HUES48 (cell line): ENCODE results near the gene PCDHGA3.
"Not testable (repeated sequence)": the region's sequence is repeated elsewhere in the genome, so short reads cannot be mapped to it uniquely, and the experiment has no call there.

Experiments used
- H3K27ac ChIP-seq: one replicate; pipeline ENCODE4 v1.7.0; 2013; ENCODE audit warnings: low read depth, low read length, inconsistent platforms
- H3K27me3 ChIP-seq: 2 replicates; pipeline ENCODE4 v1.6.1; 2013; ENCODE audit warnings: mild to moderate bottlenecking, low read length; ENCODE audit not compliant: control insufficient read depth, insufficient read depth
- H3K36me3 ChIP-seq: 2 replicates; pipeline ENCODE4 v1.6.1; 2013; ENCODE audit warnings: low read length; ENCODE audit not compliant: control insufficient read depth, insufficient read depth
- H3K4me1 ChIP-seq: 2 replicates; pipeline ENCODE4 v1.6.1; 2013; ENCODE audit warnings: mild to moderate bottlenecking, low read length; ENCODE audit not compliant: control insufficient read depth, insufficient read depth
- H3K4me3 ChIP-seq: 2 replicates; pipeline ENCODE4 v1.5.1; 2013; ENCODE audit warnings: mild to moderate bottlenecking, low read depth, low read length
- H3K9ac ChIP-seq: 2 replicates; pipeline ENCODE4 v1.6.1; 2013; ENCODE audit warnings: mild to moderate bottlenecking, low read depth, low read length, moderate library complexity
- H3K9me3 ChIP-seq: 2 replicates; pipeline ENCODE4 v1.6.1; 2013; ENCODE audit warnings: low read length; ENCODE audit not compliant: control insufficient read depth, insufficient read depth

PCDHGA3 gene

GRCh38 chr5:141384471-141385267 lies 41.0 kb downstream of the PCDHGA3 start:
- H3K27me3 ChIP-seq: 0 out of 2 replicates have a peak, but pooled peaks cover 4% of the 10 kb centered on the region
- no peak overlapping the region for H3K4me3 ChIP-seq
- no peaks in the 10 kb centered on the region for H3K4me1 ChIP-seq
- no peak overlapping the region for H3K9ac ChIP-seq
- H3K9me3 ChIP-seq: peaks cover 59% of the 10 kb centered on the region
- H3K27ac ChIP-seq: no peak overlapping the region
- H3K36me3 ChIP-seq: no peaks in the 10 kb centered on the region

GRCh38 chr5:141387557-141388311 lies 44.1 kb downstream of the PCDHGA3 start, which contains the start of gene PCDHGB4:
PCDHGB4 (plus strand) TSS chr5:141387698; CDS start chr5:141387885, 187 bp downstream.
- H3K27me3 ChIP-seq, H3K27ac ChIP-seq, H3K9ac ChIP-seq, H3K4me1 ChIP-seq, H3K36me3 ChIP-seq: not testable (repeated sequence)
- Histone ChIP-seq H3K9me3 (peaks cover 79% of the 10 kb centered on the region), H3K4me3 (peak within 1 kb of the TSS; percentile 63)

- H3K4me3 ChIP-seq: peak overlapping the region; percentile 40; the same call in 1 of the 2 replicates
- no peak overlapping the region for H3K9ac ChIP-seq
- H3K4me1 ChIP-seq: no peaks in the 10 kb centered on the region
- 0 out of 2 replicates have a peak, but pooled peaks cover 4% of the 10 kb centered on the region for H3K27me3 ChIP-seq
- peaks cover 5% of the 10 kb centered on the region; the same call in 1 of the 2 replicates for H3K36me3 ChIP-seq
- no peak overlapping the region for H3K27ac ChIP-seq
- peaks cover 79% of the 10 kb centered on the region for H3K9me3 ChIP-seq
Observed at GRCh38 chr5:141388661-141389060, 45.0 kb downstream of the PCDHGA3 start.

GRCh38 chr5:141389153-141390042 lies 45.8 kb downstream of the PCDHGA3 start:
- Histone ChIP-seq H3K4me1 (no peaks in the 10 kb centered on the region), H3K4me3 (no peak overlapping the region), H3K27ac (no peak overlapping the region), H3K36me3 (peaks cover 5% of the 10 kb centered on the region; the same call in 1 of the 2 replicates), H3K27me3 (0 out of 2 replicates have a peak, but pooled peaks cover 4% of the 10 kb centered on the region), H3K9me3 (peaks cover 78% of the 10 kb centered on the region), H3K9ac (no peak overlapping the region)

GRCh38 chr5:141392429-141393198 lies 49.0 kb downstream of the PCDHGA3 start, which contains the start of gene PCDHGA8:
PCDHGA8 (plus strand) TSS chr5:141392633; CDS start chr5:141392814, 181 bp downstream.
- Histone ChIP-seq H3K36me3 (peaks cover 5% of the 10 kb centered on the region; the same call in 1 of the 2 replicates), H3K9me3 (peaks cover 83% of the 10 kb centered on the region), H3K4me3 (no peak within 1 kb of the TSS)

GRCh38 chr5:141393267-141393666 lies 49.6 kb downstream of the PCDHGA3 start:
- Histone ChIP-seq H3K27ac (no peak overlapping the region), H3K9ac (no peak overlapping the region), H3K36me3 (peaks cover 5% of the 10 kb centered on the region; the same call in 1 of the 2 replicates), H3K4me1 (no peaks in the 10 kb centered on the region), H3K27me3 (0 out of 2 replicates have a peak, but pooled peaks cover 3% of the 10 kb centered on the region), H3K4me3 (no peak overlapping the region), H3K9me3 (peaks cover 81% of the 10 kb centered on the region)

More at GRCh38 chr5:141392429-141393198, 49.0 kb downstream of the PCDHGA3 start, which contains the start of gene PCDHGA8:
- Histone ChIP-seq H3K27ac (no peak within 1 kb of the TSS), H3K4me1 (no peaks in the 10 kb centered on the region), H3K9ac (no peak within 1 kb of the TSS), H3K27me3 (0 out of 2 replicates have a peak, but pooled peaks cover 4% of the 10 kb centered on the region)

GRCh38 chr5:141394401-141395187 lies 51.0 kb downstream of the PCDHGA3 start:
- not testable (repeated sequence) for H3K27ac ChIP-seq, H3K4me1 ChIP-seq, H3K4me3 ChIP-seq, H3K36me3 ChIP-seq, H3K27me3 ChIP-seq, H3K9ac ChIP-seq
- H3K9me3 ChIP-seq: peaks cover 81% of the 10 kb centered on the region
